ENCODE data around the gene IRAG1.

Gene IRAG1

DNA sequence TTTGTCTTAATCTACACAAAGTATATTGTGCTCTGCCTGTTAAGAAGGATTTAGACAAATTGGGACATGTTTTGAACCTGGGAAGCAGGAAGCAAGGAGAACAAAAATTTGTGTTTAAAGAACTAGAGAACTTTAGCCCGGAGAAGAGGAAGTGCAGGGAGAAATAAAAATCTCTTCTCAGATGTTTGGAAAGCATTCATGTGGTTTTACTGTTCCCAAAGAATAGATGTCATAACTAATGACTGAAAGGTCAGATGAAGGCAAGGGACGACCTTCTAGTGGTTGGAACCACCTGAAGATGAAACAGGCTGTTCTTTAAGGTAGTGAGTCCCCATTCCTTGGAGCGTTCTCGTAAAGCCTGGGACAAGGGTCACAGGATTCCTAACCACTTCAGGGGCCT is 38.3 kb downstream of the IRAG1 start:
- H3K27me3 ChIP-seq (ENCODE audit: control insufficient read depth in 2 of 2, insufficient read depth in 2 of 2, low read length in 2 of 2) = no peaks in the 10 kb centered on the region
- H3K4me1 ChIP-seq (ENCODE audit: control insufficient read depth in 2 of 2, insufficient read depth in 2 of 2, low read length in 2 of 2) = peaks cover 18 to 29% of the 10 kb centered on the region in 2 donors
- H3K4me3 ChIP-seq (ENCODE audit: low read length in 2 of 2) = no peak overlapping the region
- no peak overlapping the region for H3K9ac ChIP-seq (ENCODE audit: low read depth in 1 of 2, low read length in 2 of 2)
- H3K36me3 ChIP-seq (ENCODE audit: control insufficient read depth in 2 of 2, insufficient read depth in 2 of 2, low read length in 2 of 2) = no peaks in the 10 kb centered on the region
- H3K9me3 ChIP-seq (ENCODE audit: control insufficient read depth in 2 of 2, low read length in 2 of 2) = no peaks in the 10 kb centered on the region
- H3K27ac ChIP-seq (ENCODE audit: low read depth in 2 of 2, low read length in 2 of 2) = peak overlapping the region; percentile 10 to 44

DNA sequence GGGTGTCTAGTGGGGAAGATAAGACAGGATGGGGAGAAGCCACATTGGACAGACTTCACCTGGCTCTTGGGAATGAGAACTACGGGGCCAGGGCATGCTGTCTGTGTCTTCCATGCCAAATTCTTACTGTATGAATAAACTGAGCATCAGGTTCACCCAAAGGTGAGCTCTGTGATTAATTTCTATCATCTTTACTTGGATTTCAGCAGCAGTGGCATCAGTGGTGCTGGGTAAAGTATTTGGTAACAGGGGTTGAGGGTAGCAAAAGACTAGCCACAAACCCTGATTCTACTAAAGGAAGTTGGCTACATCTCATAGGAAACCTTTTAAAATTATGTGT is 38.8 kb downstream of the IRAG1 start:
- no peaks in the 10 kb centered on the region for H3K36me3 ChIP-seq (ENCODE audit: control insufficient read depth in 2 of 2, insufficient read depth in 2 of 2, low read length in 2 of 2)
- no peaks in the 10 kb centered on the region for H3K9me3 ChIP-seq (ENCODE audit: control insufficient read depth in 2 of 2, low read length in 2 of 2)
- H3K27ac ChIP-seq (ENCODE audit: low read depth in 2 of 2, low read length in 2 of 2) = no peak overlapping the region
- H3K4me1 ChIP-seq (ENCODE audit: control insufficient read depth in 2 of 2, insufficient read depth in 2 of 2, low read length in 2 of 2) = peaks cover 18 to 29% of the 10 kb centered on the region in 2 donors
- no peak overlapping the region for H3K4me3 ChIP-seq (ENCODE audit: low read length in 2 of 2)
- H3K27me3 ChIP-seq (ENCODE audit: control insufficient read depth in 2 of 2, insufficient read depth in 2 of 2, low read length in 2 of 2) = no peaks in the 10 kb centered on the region
- H3K9ac ChIP-seq (ENCODE audit: low read depth in 1 of 2, low read length in 2 of 2) = no peak overlapping the region

DNA sequence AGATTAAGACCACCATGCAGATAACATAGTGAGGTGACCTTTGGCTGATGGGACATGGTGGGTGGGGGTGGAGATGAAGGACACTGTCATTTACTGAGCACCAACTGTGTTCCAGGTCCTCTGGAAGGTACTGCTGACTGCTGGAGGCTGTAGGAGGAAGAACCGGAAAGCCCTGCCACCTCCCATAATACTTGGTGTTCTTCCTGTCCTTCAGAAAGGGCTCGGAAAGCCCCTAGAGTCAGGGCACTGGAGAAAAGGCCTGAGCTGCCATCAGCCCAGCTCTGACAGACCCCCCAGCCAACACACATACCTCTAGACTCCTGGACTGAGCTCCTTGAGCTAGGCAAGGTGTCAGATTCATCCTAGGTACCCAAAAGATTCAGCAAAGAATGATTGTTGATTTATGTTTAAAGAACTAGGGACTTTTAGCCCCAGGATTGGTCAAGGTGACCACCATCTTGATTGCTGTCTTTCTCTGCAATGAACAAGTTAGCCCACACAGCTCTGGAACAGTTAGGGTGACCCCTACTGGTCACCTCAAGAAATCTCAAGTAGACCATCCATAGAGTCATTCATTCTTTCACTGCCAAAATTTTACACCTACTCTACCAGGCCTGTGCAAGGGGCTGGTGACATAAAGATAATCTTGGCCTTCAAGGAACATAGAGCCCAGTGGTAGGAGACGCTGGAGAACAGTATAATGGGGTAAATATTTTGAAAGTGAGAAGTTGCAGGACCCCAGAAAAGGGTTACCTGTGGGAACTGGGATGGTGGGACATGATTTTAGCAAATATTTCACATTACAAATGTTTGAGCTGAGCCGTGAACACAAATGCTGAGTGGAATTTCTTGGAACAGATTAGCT is 39.4 kb downstream of the IRAG1 start:
- H3K4me3 ChIP-seq (ENCODE audit: low read length in 2 of 2) = no peak overlapping the region
- peaks cover 15 to 27% of the 10 kb centered on the region in 2 donors for H3K4me1 ChIP-seq (ENCODE audit: control insufficient read depth in 2 of 2, insufficient read depth in 2 of 2, low read length in 2 of 2)
- H3K9me3 ChIP-seq (ENCODE audit: control insufficient read depth in 2 of 2, low read length in 2 of 2) = no peaks in the 10 kb centered on the region
- no peaks in the 10 kb centered on the region for H3K36me3 ChIP-seq (ENCODE audit: control insufficient read depth in 2 of 2, insufficient read depth in 2 of 2, low read length in 2 of 2)
- no peak overlapping the region for H3K9ac ChIP-seq (ENCODE audit: low read depth in 1 of 2, low read length in 2 of 2)
- H3K27me3 ChIP-seq (ENCODE audit: control insufficient read depth in 2 of 2, insufficient read depth in 2 of 2, low read length in 2 of 2) = no peaks in the 10 kb centered on the region
- H3K27ac ChIP-seq (ENCODE audit: low read depth in 2 of 2, low read length in 2 of 2) = no peak overlapping the region

DNA sequence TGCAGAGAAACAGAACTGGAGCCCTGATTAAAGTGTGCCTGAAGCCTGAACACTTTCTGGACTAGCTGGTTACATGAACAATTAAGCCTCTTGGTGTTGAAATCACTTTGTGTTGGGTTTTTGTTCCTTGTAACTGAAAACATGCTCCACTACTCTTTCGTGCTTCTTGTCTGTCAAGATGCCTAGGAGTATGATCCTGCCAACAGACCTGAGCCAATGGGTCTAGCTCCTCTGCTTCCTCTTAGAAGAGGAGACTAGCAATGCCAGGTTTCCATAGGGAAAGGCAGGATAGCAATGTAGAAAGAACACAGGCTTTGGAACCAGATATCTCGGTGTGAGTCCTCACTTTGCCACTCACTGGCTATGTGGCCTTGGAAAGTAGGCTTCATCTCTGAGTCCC is 40.3 kb downstream of the IRAG1 start:
- H3K36me3 ChIP-seq (ENCODE audit: control insufficient read depth in 2 of 2, insufficient read depth in 2 of 2, low read length in 2 of 2) = no peaks in the 10 kb centered on the region
- no peaks in the 10 kb centered on the region for H3K27me3 ChIP-seq (ENCODE audit: control insufficient read depth in 2 of 2, insufficient read depth in 2 of 2, low read length in 2 of 2)
- H3K9ac ChIP-seq (ENCODE audit: low read depth in 1 of 2, low read length in 2 of 2) = no peak overlapping the region
- H3K4me3 ChIP-seq (ENCODE audit: low read length in 2 of 2) = no peak overlapping the region
- H3K27ac ChIP-seq (ENCODE audit: low read depth in 2 of 2, low read length in 2 of 2) = peak overlapping the region in 1 of 2 donors; percentile 9
- H3K9me3 ChIP-seq (ENCODE audit: control insufficient read depth in 2 of 2, low read length in 2 of 2) = no peaks in the 10 kb centered on the region
- H3K4me1 ChIP-seq (ENCODE audit: control insufficient read depth in 2 of 2, insufficient read depth in 2 of 2, low read length in 2 of 2) = peaks cover 6 to 18% of the 10 kb centered on the region in 2 donors

DNA sequence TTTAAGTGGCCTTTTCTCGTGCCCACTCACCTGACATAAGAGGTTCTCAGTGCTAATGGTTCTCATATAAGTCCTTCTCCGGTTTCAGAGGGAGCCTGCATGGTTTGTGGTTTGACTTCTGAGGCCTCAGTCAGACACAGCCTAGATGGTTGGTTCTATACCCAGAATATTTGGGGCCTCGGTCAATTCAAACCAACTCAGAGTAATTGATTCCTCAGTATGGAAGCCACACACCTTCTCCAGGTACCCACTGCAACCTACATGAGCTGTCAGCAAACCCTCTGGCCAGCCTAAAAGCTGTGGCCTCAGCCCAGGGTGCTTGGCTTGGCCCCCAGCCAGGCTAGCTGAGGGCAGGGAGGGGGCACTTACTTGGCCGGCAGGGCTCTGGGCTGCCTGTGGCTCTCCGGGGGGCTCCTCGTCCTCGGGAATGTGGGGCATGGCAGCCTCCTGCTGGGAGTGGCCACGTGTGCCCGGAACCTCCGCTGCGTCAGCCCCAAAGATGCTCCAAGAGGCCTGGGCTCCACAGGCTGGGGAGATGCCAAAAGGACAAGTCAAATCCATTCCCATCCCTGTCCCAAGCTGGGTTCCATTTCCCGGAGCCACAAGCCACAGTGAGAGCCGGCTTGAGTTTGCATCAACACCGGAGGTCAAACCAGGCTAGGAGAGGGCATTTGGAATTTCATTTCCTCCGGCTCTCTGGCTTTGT is 41.7 kb downstream of the IRAG1 start:
- Histone ChIP-seq H3K9ac (ENCODE audit: low read depth in 1 of 2, low read length in 2 of 2) (no peak overlapping the region), H3K27ac (ENCODE audit: low read depth in 2 of 2, low read length in 2 of 2) (peak overlapping the region; percentile 0 to 46), H3K27me3 (ENCODE audit: control insufficient read depth in 2 of 2, insufficient read depth in 2 of 2, low read length in 2 of 2) (no peaks in the 10 kb centered on the region), H3K4me3 (ENCODE audit: low read length in 2 of 2) (no peak overlapping the region), H3K9me3 (ENCODE audit: control insufficient read depth in 2 of 2, low read length in 2 of 2) (no peaks in the 10 kb centered on the region), H3K36me3 (ENCODE audit: control insufficient read depth in 2 of 2, insufficient read depth in 2 of 2, low read length in 2 of 2) (no peaks in the 10 kb centered on the region), H3K4me1 (ENCODE audit: control insufficient read depth in 2 of 2, insufficient read depth in 2 of 2, low read length in 2 of 2) (peaks cover 3 to 7% of the 10 kb centered on the region in 2 donors)

DNA sequence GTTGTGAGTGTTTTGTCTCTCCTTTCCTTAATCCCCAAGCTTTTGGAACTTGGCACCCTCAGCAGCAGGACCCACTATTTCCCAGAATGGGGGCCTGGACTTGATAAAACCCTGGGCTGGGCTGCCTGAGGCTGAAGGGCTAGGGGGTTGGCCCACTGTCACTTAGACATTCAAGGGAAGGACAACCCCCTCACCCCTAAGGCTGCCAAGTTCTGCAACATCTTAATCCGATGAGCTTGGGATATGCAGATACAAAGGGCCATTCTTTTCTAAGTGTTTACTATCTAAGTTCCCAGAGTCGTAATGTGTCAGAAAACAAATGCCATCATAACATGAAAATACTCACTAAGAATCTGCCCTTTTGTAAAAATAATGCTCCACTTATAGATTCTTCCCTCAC is 42.9 kb downstream of the IRAG1 start:
- no peak overlapping the region for H3K4me3 ChIP-seq (ENCODE audit: low read length in 2 of 2)
- H3K9ac ChIP-seq (ENCODE audit: low read depth in 1 of 2, low read length in 2 of 2) = no peak overlapping the region
- no peaks in the 10 kb centered on the region for H3K9me3 ChIP-seq (ENCODE audit: control insufficient read depth in 2 of 2, low read length in 2 of 2)
- peaks cover 3 to 4% of the 10 kb centered on the region in 2 donors for H3K4me1 ChIP-seq (ENCODE audit: control insufficient read depth in 2 of 2, insufficient read depth in 2 of 2, low read length in 2 of 2)
- H3K27me3 ChIP-seq (ENCODE audit: control insufficient read depth in 2 of 2, insufficient read depth in 2 of 2, low read length in 2 of 2) = no peaks in the 10 kb centered on the region
- H3K27ac ChIP-seq (ENCODE audit: low read depth in 2 of 2, low read length in 2 of 2) = no peak overlapping the region
- no peaks in the 10 kb centered on the region for H3K36me3 ChIP-seq (ENCODE audit: control insufficient read depth in 2 of 2, insufficient read depth in 2 of 2, low read length in 2 of 2)

DNA sequence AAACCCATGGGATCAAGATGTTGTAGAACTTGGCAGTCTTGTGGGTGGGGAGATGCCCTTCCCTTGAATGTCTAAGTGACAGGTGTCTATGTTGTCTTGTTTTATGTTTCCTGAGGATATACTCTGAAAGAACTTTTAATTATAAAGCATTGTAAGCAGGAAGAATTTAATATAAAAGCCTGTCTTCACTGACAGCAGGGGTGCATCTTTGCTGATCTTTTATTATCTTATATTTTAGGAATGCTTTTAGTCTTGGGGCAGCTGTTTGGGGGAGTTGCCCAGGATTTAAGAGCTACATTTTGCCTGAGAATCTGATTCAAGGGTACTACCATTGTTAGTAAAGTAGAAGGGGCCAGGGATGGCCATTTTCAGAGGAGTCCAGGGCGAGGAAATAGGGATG is 43.4 kb downstream of the IRAG1 start:
- no peak overlapping the region for H3K9ac ChIP-seq (ENCODE audit: low read depth in 1 of 2, low read length in 2 of 2)
- H3K4me1 ChIP-seq (ENCODE audit: control insufficient read depth in 2 of 2, insufficient read depth in 2 of 2, low read length in 2 of 2) = no peaks in the 10 kb centered on the region
- H3K36me3 ChIP-seq (ENCODE audit: control insufficient read depth in 2 of 2, insufficient read depth in 2 of 2, low read length in 2 of 2) = no peaks in the 10 kb centered on the region
- H3K4me3 ChIP-seq (ENCODE audit: low read length in 2 of 2) = no peak overlapping the region
- H3K27me3 ChIP-seq (ENCODE audit: control insufficient read depth in 2 of 2, insufficient read depth in 2 of 2, low read length in 2 of 2) = no peaks in the 10 kb centered on the region
- no peaks in the 10 kb centered on the region for H3K9me3 ChIP-seq (ENCODE audit: control insufficient read depth in 2 of 2, low read length in 2 of 2)
- H3K27ac ChIP-seq (ENCODE audit: low read depth in 2 of 2, low read length in 2 of 2) = no peak overlapping the region

DNA sequence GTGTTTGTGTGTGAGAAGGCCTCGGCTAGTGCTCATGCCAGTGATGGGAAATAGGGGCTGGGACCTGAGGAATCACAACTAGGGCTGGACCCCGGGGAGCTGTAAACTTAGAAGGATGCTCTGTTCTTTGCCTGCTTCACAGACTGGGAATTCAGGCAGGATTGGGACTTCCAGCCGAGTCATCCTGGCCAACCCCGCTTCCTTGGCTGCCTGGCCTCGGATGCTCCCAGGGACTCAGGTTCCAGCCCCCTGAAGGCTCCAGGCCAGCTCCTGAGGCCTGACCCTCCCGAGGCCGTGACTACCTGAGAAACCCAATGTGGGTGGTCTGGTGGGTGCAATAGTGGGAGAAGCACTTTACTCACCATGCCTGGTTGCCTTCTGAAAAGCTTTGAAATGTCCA is 44.7 kb downstream of the IRAG1 start:
- no peaks in the 10 kb centered on the region for H3K27me3 ChIP-seq (ENCODE audit: control insufficient read depth in 2 of 2, insufficient read depth in 2 of 2, low read length in 2 of 2)
- no peaks in the 10 kb centered on the region for H3K36me3 ChIP-seq (ENCODE audit: control insufficient read depth in 2 of 2, insufficient read depth in 2 of 2, low read length in 2 of 2)
- H3K4me1 ChIP-seq (ENCODE audit: control insufficient read depth in 2 of 2, insufficient read depth in 2 of 2, low read length in 2 of 2) = no peaks in the 10 kb centered on the region
- no peak overlapping the region for H3K9ac ChIP-seq (ENCODE audit: low read depth in 1 of 2, low read length in 2 of 2)
- no peaks in the 10 kb centered on the region for H3K9me3 ChIP-seq (ENCODE audit: control insufficient read depth in 2 of 2, low read length in 2 of 2)
- H3K27ac ChIP-seq (ENCODE audit: low read depth in 2 of 2, low read length in 2 of 2) = no peak overlapping the region
- H3K4me3 ChIP-seq (ENCODE audit: low read length in 2 of 2) = no peak overlapping the region

DNA sequence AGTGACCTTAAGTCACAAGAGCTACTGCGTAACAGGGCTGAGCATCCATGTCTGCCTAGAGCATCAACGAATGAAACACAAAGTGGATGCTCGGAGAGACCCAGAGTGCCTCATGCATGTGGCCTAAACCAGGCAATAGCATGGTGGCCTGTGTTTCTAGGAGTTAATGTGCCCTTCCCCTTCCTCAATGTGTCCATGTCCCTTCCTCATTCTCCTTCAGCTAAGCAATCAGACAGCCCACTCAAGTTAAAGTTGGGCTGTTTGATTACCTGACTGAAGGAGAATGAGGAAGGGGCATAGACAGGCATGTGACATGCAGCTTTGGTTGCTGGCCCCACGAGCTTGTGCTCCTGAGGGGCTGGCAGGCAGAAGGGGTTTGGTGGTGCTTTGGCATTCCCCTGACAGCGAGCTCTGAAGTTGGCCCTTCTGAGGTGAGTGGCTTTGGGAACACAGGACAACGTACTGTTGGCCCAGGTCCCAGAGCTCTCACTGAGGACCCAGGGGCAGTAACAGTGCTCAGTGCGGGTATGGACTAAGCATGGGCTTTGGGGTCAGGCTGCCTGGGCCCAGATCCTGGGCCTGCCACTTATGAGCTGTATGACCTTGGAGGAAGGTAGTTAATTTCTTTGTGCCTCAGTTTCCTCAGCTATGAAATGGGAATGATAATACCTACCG is 46.7 kb downstream of the IRAG1 start:
- Histone ChIP-seq H3K9me3 (ENCODE audit: control insufficient read depth in 2 of 2, low read length in 2 of 2) (no peaks in the 10 kb centered on the region), H3K27ac (ENCODE audit: low read depth in 2 of 2, low read length in 2 of 2) (no peak overlapping the region)

DNA sequence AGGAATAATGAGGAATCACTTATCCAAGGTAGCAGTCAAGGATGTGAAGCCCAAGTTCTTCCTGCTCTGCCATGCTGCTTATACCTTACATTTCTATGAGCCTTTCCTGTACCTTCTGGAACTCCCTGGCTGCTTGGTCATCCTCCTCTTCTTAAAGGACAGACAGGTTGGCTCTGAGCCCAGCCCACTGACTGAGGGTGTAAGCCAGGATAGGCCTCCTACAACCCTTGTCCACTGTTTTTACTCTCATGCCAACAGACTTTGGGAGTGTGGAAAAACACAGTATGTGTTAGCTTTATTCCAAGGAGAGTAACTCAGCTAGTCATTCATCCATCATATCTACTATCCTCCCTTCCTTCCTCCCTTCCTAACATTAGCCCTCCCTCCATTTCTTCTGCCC is 47.5 kb downstream of the IRAG1 start:
- H3K4me1 ChIP-seq (ENCODE audit: control insufficient read depth in 2 of 2, insufficient read depth in 2 of 2, low read length in 2 of 2) = peaks cover 0 to 6% of the 10 kb centered on the region in 2 donors
- no peak overlapping the region for H3K9ac ChIP-seq (ENCODE audit: low read depth in 1 of 2, low read length in 2 of 2)
- no peak overlapping the region for H3K4me3 ChIP-seq (ENCODE audit: low read length in 2 of 2)
- no peaks in the 10 kb centered on the region for H3K27me3 ChIP-seq (ENCODE audit: control insufficient read depth in 2 of 2, insufficient read depth in 2 of 2, low read length in 2 of 2)
- no peaks in the 10 kb centered on the region for H3K9me3 ChIP-seq (ENCODE audit: control insufficient read depth in 2 of 2, low read length in 2 of 2)
- no peaks in the 10 kb centered on the region for H3K36me3 ChIP-seq (ENCODE audit: control insufficient read depth in 2 of 2, insufficient read depth in 2 of 2, low read length in 2 of 2)
- H3K27ac ChIP-seq (ENCODE audit: low read depth in 2 of 2, low read length in 2 of 2) = no peak overlapping the region

More for the DNA sequence above, 46.7 kb downstream of the IRAG1 start:
- H3K4me3 ChIP-seq (ENCODE audit: low read length in 2 of 2) = no peak overlapping the region
- H3K9ac ChIP-seq (ENCODE audit: low read depth in 1 of 2, low read length in 2 of 2) = no peak overlapping the region
- peaks cover 0 to 4% of the 10 kb centered on the region in 2 donors for H3K4me1 ChIP-seq (ENCODE audit: control insufficient read depth in 2 of 2, insufficient read depth in 2 of 2, low read length in 2 of 2)
- H3K36me3 ChIP-seq (ENCODE audit: control insufficient read depth in 2 of 2, insufficient read depth in 2 of 2, low read length in 2 of 2) = no peaks in the 10 kb centered on the region
- no peaks in the 10 kb centered on the region for H3K27me3 ChIP-seq (ENCODE audit: control insufficient read depth in 2 of 2, insufficient read depth in 2 of 2, low read length in 2 of 2)

Data from mucosa of rectum (tissue), 2 donors.